MCF 10A (cell line): Measurements from ENCODE around the gene OR4F15. TPM values are rescaled to one million over a fixed set of nuclear protein-coding genes. Genes with fewer than 3 reads are reported as not detected.

Experiments
- BruUV-seq: library from RNA; stranded (reverse); fragments of 400-500 nt; replicated peaks from 2 replicates; lab custom pipeline; 2021; lab: Mats Ljungman, UMichigan
- CTCF ChIA-PET: fragments of 300-600 bp; sonication (Branson Sonifier 250); formaldehyde crosslinking; extraction: SDS; loops from one replicate; lab custom pipeline; 2021; ENCODE audit warnings: antibody characterized with exemption, inconsistent platforms; lab: Yijun Ruan, JAX
- POLR2A ChIA-PET: fragments of 300-600, 350-650 bp; sonication (Branson Sonifier 250); formaldehyde crosslinking; extraction: SDS; loops from one replicate; lab custom pipeline; 2020; ENCODE audit warnings: antibody characterized with exemption, inconsistent platforms; lab: Yijun Ruan, JAX
- DNase-seq: peaks from one replicate; pipeline ENCODE4 v3.0.0-alpha.2; 2018; ENCODE audit not compliant: unreplicated experiment
- H3K27ac Mint-ChIP-seq: one replicate; pipeline ENCODE4 v1.8.0; 2022; ENCODE audit warnings: mild to moderate bottlenecking, low read depth, mixed read lengths; ENCODE audit not compliant: unreplicated experiment
- H3K27me3 Mint-ChIP-seq: one replicate; pipeline ENCODE4 v1.8.0; 2022; ENCODE audit warnings: mixed read lengths; ENCODE audit not compliant: insufficient read depth, unreplicated experiment
- H3K36me3 Mint-ChIP-seq: one replicate; pipeline ENCODE4 v1.8.0; 2022; ENCODE audit warnings: mild to moderate bottlenecking, moderate library complexity, mixed read lengths; ENCODE audit not compliant: insufficient read depth, unreplicated experiment
- H3K4me1 Mint-ChIP-seq: one replicate; pipeline ENCODE4 v1.8.0; 2022; ENCODE audit warnings: mixed read lengths; ENCODE audit not compliant: insufficient read depth, unreplicated experiment
- H3K4me3 Mint-ChIP-seq: one replicate; pipeline ENCODE4 v1.8.0; 2022; ENCODE audit warnings: mild to moderate bottlenecking, moderate library complexity, mixed read lengths; ENCODE audit not compliant: unreplicated experiment
- H3K9me3 Mint-ChIP-seq: one replicate; pipeline ENCODE4 v1.8.0; 2022; ENCODE audit warnings: mixed read lengths; ENCODE audit not compliant: unreplicated experiment
- CTCF ChIP-seq: fragments of 200-600 bp; IDR thresholded peaks from one replicate; pipeline ENCODE4 v1.8.0; 2022; ENCODE audit warnings: antibody characterized with exemption, mild to moderate bottlenecking; ENCODE audit not compliant: unreplicated experiment
- intact Hi-C: fragments of 100-400 bp; cut with micrococcal nuclease; formaldehyde crosslinking; loops from 2 replicates; pipeline ENCODE4 v1.14.1; 2022
- total RNA-seq: library from RNA; stranded (reverse); gene quantifications from 2 replicates; pipeline ENCODE4 v1.2.3, GENCODE V29; 2022

The OR4F15 gene
- total RNA-seq, 1 experiment from 2014 or later, result not detected

DNA sequence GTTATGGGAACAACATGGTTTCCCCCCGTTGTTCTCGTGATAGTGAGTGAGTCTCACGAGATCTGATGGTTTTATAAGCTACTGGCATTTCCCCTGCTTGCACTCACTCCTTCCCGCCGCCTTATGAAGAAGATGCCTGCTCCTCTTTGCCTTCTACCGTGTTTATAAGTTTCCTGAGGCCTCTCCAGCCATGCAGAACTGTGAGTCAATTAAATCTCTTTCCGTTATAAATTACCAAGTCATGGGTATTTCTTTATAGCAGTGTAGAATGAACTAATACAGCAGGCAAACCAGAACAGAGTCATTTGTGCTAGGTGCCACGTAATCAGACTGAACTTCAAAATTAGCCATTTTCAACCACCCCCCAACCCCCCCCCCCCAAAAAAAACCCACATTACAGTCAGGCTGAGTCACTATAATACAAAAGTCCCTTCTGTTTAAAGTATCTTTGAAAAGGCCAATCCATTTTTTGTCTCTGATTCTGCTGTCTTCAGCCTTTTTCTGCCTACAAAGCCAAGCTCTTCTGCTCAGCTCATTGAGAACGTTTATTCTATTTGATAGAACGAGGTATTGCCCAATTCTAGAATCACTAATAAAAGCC is 4.6 kb upstream of the OR4F15 start:
- ChIA-PET CTCF (no interaction called here), POLR2A (no interaction called here)
- H3K36me3 Mint-ChIP-seq, result no peaks in the 10 kb centered on the region
- intact Hi-C loops, result no loop called here
- H3K4me3 Mint-ChIP-seq, result no peak overlapping the region
- H3K27ac Mint-ChIP-seq, result no peak overlapping the region
- DNase-seq, result no peak
- H3K27me3 Mint-ChIP-seq, result peaks cover 65% of the 10 kb centered on the region
- no peaks in the 10 kb centered on the region for H3K4me1 Mint-ChIP-seq
- no TSS peak for BruUV-seq
- no peak for TF ChIP-seq CTCF
- H3K9me3 Mint-ChIP-seq, result no peaks in the 10 kb centered on the region

GRCh38 chr15:101808201-101808600 is 3.8 kb upstream of the OR4F15 start:
- Mint-ChIP-seq H3K36me3 (no peaks in the 10 kb centered on the region), H3K4me3 (no peak overlapping the region), H3K27me3 (peaks cover 65% of the 10 kb centered on the region), H3K4me1 (no peaks in the 10 kb centered on the region), H3K9me3 (no peaks in the 10 kb centered on the region), H3K27ac (no peak overlapping the region)
- no peak for DNase-seq
- no peak for TF ChIP-seq CTCF
- ChIA-PET CTCF (no interaction called here), POLR2A (no interaction called here)
- intact Hi-C loops, result no loop called here
- no TSS peak for BruUV-seq

DNA sequence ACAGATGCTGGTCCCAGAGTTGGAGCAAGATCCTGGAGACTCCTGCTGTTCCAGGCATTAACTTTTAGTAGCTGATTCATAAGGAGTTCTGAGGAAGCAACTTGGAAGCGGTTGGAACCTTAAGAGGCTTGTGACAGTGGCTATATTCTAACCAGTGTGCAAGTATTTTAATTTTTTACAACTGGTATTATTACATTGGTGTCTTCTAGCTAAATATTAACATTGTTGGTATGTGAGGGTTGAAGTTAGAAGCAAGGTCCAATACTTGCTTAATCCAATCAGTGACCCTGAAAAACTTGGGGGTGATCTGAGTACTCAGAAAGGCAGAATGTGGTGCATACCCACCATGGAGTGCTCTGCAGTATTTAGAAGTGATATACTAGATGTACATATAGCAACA is 1.5 kb upstream of the OR4F15 start:
- no TSS peak for BruUV-seq

GRCh38 chr15:101810876-101811275 is 1.1 kb upstream of the OR4F15 start:
- Mint-ChIP-seq H3K36me3 (no peaks in the 10 kb centered on the region), H3K4me3 (no peak overlapping the region), H3K27ac (no peak overlapping the region), H3K27me3 (peaks cover 65% of the 10 kb centered on the region), H3K4me1 (no peaks in the 10 kb centered on the region), H3K9me3 (no peaks in the 10 kb centered on the region)
- POLR2A ChIA-PET, result no interaction called here
- intact Hi-C loops, result no loop called here
- BruUV-seq, result no TSS peak
- no peak for TF ChIP-seq CTCF
- CTCF ChIA-PET, result no interaction called here
- peak; percentile 26 for DNase-seq

More for the DNA sequence above, 1.5 kb upstream of the OR4F15 start:
- no peak for TF ChIP-seq CTCF
- Mint-ChIP-seq H3K9me3 (no peaks in the 10 kb centered on the region), H3K4me1 (no peaks in the 10 kb centered on the region), H3K27ac (no peak overlapping the region), H3K4me3 (no peak overlapping the region), H3K36me3 (no peaks in the 10 kb centered on the region), H3K27me3 (peaks cover 65% of the 10 kb centered on the region)
- intact Hi-C loops, result no loop called here
- DNase-seq, result no peak
- POLR2A ChIA-PET, result no interaction called here
- CTCF ChIA-PET, result interaction anchor here (0.7 kb wide), 1 partner anchor 25 kb away, joined by 3 read pairs; no protein-coding TSS in a partner anchor
